ENCODE data around the gene DSCAM.
"Not testable (repeated sequence)": the region's sequence is repeated elsewhere in the genome, so short reads cannot be mapped to it uniquely, and the experiment has no call there.

The DSCAM gene

GRCh38 chr21:40466893-40467483 lies 380.0 kb downstream of the DSCAM start:
- no peak for DNase-seq (ENCODE audit: low read depth in 4 of 4, low spot score in 1 of 4)

- no peak for DNase-seq (ENCODE audit: low read depth in 4 of 4, low spot score in 1 of 4)
These were observed 381.6 kb downstream of the DSCAM start for GRCh38 chr21:40465382-40465781.

GRCh38 chr21:40463176-40463575 lies 383.8 kb downstream of the DSCAM start:
- no peak for DNase-seq (ENCODE audit: low read depth in 4 of 4, low spot score in 1 of 4)

- DNase-seq (ENCODE audit: low read depth in 4 of 4, low spot score in 1 of 4) = no peak
These were observed 385.9 kb downstream of the DSCAM start for GRCh38 chr21:40461008-40461407.

- DNase-seq (ENCODE audit: low read depth in 4 of 4, low spot score in 1 of 4) = no peak
These were observed 389.2 kb downstream of the DSCAM start for GRCh38 chr21:40457741-40458140.

GRCh38 chr21:40454057-40454456 lies 392.9 kb downstream of the DSCAM start:
- no peak for DNase-seq (ENCODE audit: low read depth in 4 of 4, low spot score in 1 of 4)

- no peak for DNase-seq (ENCODE audit: low read depth in 4 of 4, low spot score in 1 of 4)
These were observed 393.8 kb downstream of the DSCAM start for GRCh38 chr21:40453183-40453582.

- no peak for DNase-seq (ENCODE audit: low read depth in 4 of 4, low spot score in 1 of 4)
These were observed 394.4 kb downstream of the DSCAM start for GRCh38 chr21:40452548-40452947.

GRCh38 chr21:40447016-40447415 lies 399.9 kb downstream of the DSCAM start:
- no peak for DNase-seq (ENCODE audit: low read depth in 4 of 4, low spot score in 1 of 4)

GRCh38 chr21:40445349-40445921 lies 401.5 kb downstream of the DSCAM start:
- DNase-seq (ENCODE audit: low read depth in 4 of 4, low spot score in 1 of 4) = no peak

- not testable (repeated sequence) for DNase-seq (ENCODE audit: low read depth in 4 of 4, low spot score in 1 of 4)
These were observed 407.4 kb downstream of the DSCAM start for GRCh38 chr21:40439581-40439980.

GRCh38 chr21:40438616-40439015 lies 408.3 kb downstream of the DSCAM start:
- no peak for DNase-seq (ENCODE audit: low read depth in 4 of 4, low spot score in 1 of 4)

- no peak for DNase-seq (ENCODE audit: low read depth in 4 of 4, low spot score in 1 of 4)
These were observed 410.7 kb downstream of the DSCAM start for GRCh38 chr21:40436261-40436660.

- no peak for DNase-seq (ENCODE audit: low read depth in 4 of 4, low spot score in 1 of 4)
These were observed 413.4 kb downstream of the DSCAM start for GRCh38 chr21:40433538-40433937.

GRCh38 chr21:40425981-40426380 lies 421.0 kb downstream of the DSCAM start:
- DNase-seq (ENCODE audit: low read depth in 4 of 4, low spot score in 1 of 4) = no peak

- no peak for DNase-seq (ENCODE audit: low read depth in 4 of 4, low spot score in 1 of 4)
These were observed 423.9 kb downstream of the DSCAM start for GRCh38 chr21:40422896-40423635.

GRCh38 chr21:40421121-40421520 lies 425.8 kb downstream of the DSCAM start:
- no peak for DNase-seq (ENCODE audit: low read depth in 4 of 4, low spot score in 1 of 4)

- DNase-seq (ENCODE audit: low read depth in 4 of 4, low spot score in 1 of 4) = no peak
These were observed 430.4 kb downstream of the DSCAM start for GRCh38 chr21:40416572-40416971.

- no peak for DNase-seq (ENCODE audit: low read depth in 4 of 4, low spot score in 1 of 4)
These were observed 438.4 kb downstream of the DSCAM start for GRCh38 chr21:40408561-40408960.

GRCh38 chr21:40404396-40404800 lies 442.6 kb downstream of the DSCAM start:
- no peak for DNase-seq (ENCODE audit: low read depth in 4 of 4, low spot score in 1 of 4)

- no peak for DNase-seq (ENCODE audit: low read depth in 4 of 4, low spot score in 1 of 4)
These were observed 443.9 kb downstream of the DSCAM start for GRCh38 chr21:40402884-40403582.

- DNase-seq (ENCODE audit: low read depth in 4 of 4, low spot score in 1 of 4) = no peak
These were observed 451.2 kb downstream of the DSCAM start for GRCh38 chr21:40395732-40396131.
